Fibroblast of peridontal ligament (primary cell): ENCODE results near the gene C2orf72.
"Not testable (repeated sequence)": the region's sequence is repeated elsewhere in the genome, so short reads cannot be mapped to it uniquely, and the experiment has no call there.

ENCODE experiments used
- DNase-seq: peaks from one replicate; pipeline ENCODE4 v3.0.0-alpha.2; 2010; ENCODE audit errors: extremely low read depth

The C2orf72 gene

GRCh38 chr2:231015478-231015877 is 21.8 kb upstream of the C2orf72 start:
- no peak for DNase-seq

DNA sequence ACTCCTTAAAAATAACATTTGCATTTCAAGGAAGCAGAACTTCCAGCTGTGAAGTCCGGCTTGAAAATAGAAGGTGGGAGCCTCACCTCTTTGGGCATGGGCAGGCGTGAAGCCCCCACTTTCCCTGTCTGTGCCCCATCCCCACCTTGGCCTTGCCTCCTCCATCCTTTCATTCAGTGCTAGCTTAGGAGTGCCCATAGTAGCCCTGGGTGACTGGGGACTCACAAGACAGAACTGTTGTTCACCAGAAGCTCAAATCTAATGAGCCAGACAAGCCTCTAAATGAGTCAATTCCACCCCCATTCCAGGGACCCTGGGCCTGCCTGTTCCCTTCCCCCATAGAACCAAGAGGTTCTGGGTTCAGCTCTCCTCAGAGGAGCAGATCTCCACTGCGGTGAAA is 21.4 kb upstream of the C2orf72 start:
- no peak for DNase-seq

DNA sequence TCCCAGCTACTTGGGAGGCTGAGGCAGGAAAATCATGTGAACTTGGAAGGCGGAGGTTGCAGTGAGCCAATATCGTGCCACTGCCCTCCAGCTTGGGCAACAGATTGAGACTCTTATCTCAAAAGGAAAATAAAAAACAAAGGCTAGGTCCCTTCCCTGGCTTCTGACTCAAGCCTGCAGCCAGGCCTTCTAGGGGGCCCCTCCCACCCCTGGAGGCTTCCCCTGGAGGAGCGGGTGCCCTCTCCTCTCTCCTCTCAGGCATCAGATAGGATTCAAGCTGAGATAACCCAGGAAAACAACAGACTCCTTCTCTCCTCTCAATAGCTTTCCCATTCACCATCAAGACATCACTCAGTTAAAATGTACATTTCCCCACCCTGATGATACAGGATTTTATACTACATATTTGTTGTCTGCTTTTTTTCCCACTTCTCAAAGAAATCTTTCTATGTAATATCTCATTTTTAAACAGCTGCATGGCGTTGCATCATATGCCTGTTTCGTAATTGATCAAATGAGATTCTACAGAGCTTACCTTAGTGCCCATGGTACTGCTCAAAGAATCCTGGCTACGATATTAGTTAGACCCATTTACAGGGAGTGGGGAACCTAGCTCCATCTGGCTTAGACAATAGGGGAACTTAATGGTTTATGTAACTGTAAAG is 20.6 kb upstream of the C2orf72 start:
- DNase-seq, result peak; percentile 9

- DNase-seq, result no peak
Observed at GRCh38 chr2:231017231-231017598, 20.1 kb upstream of the C2orf72 start.

GRCh38 chr2:231018184-231018583 is 19.1 kb upstream of the C2orf72 start:
- DNase-seq, result no peak

GRCh38 chr2:231025059-231025458 is 12.3 kb upstream of the C2orf72 start:
- not testable (repeated sequence) for DNase-seq

GRCh38 chr2:231028889-231029288 is 8.4 kb upstream of the C2orf72 start:
- no peak for DNase-seq

GRCh38 chr2:231029563-231029962 is 7.8 kb upstream of the C2orf72 start:
- DNase-seq, result no peak

DNA sequence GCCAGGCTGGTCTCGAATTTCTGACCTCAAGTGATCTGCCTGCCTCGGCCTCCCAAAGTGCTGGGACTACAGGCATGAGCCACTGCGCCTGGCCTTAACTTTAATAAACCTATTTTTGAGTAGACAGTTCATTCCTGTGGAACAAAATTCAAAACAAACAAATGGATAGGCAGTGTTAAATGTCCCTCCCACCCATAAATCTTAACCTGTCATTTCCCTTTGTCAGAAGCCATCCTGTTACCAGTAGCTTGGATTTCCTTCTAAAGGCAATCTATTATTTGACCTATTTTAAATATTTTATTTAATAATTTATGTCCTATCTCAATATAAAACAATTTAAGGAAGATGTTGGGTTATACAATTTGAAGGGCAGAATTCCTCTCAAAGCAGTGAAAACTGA is 6.6 kb upstream of the C2orf72 start:
- DNase-seq, result no peak

- DNase-seq, result no peak
Observed at GRCh38 chr2:231032575-231033140, 4.7 kb upstream of the C2orf72 start.

- DNase-seq, result no peak
Observed at GRCh38 chr2:231033147-231034132, 3.9 kb upstream of the C2orf72 start.

DNA sequence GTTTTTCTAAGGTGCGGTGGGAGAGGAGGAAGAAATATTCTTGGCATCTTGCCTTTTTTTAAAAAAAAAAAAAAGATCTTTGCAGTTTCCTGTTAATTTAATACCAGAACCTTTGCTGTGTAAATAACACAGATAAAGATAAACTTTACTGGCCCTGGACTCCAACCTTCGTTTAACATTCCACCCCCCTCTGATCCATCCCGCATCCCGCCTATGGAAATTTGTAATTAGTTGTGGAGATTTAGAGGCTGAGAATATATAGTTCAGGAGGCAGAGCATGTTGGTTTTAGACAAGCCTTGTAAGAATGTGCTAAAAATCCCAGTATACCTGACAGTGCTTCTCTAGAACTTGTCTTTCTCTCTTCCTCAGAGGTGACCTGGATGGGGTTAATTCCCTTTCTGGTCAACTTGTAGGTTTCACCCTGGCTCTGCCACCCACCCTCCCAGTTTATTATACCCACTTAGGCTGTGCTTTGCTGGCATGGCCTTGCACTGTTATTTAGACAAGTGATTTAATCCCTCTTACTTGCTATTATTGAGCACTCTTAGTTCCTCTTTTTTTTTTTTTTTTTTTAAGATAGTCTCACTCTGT is 2.9 kb upstream of the C2orf72 start:
- no peak for DNase-seq

- DNase-seq, result no peak
Observed at GRCh38 chr2:231036131-231036530, 1.2 kb upstream of the C2orf72 start.

- no peak for DNase-seq
Observed at GRCh38 chr2:231036578-231037106, 681 bp upstream of the C2orf72 start.

DNA sequence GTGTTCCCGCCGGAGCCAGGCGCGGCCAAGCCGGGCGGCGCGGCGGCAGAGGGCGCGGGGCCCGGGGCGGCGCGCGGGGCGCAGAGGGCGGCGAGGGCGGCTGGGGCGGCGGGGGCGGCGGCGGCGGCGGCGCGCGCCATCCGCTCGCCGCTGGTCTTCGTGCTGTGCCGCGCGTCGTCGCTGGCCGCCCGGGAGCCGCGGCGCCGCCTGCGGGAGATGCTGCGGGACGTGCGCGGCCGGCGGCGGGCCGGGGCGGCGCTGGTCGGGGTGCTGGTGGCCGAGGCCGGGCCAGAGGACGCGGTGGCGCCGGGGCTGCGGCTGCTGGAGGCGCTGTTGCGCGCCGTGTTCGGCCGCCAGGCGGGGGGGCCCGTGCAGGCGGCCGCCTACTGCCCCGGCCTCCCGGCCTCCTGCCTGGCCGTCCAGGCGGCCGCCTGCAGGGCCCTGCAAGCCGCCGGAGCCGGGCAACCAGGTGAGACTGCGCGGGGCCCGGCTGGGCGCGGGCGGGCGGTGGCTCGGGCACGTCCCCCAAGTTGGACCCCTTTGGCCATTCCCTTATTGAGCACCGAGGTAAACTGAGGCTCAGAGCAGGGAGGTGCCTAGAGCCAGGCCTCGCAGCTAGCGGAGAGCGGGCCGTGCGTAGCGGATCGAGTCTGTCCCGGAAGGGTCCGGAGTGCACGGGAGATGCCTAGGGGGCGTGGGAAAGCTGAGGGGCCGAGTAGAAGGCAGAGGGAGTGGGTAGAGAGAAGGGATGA is 584 bp downstream of the C2orf72 start:
- no peak for DNase-seq

GRCh38 chr2:231038483-231039293 is 1.4 kb downstream of the C2orf72 start:
- no peak for DNase-seq

DNA sequence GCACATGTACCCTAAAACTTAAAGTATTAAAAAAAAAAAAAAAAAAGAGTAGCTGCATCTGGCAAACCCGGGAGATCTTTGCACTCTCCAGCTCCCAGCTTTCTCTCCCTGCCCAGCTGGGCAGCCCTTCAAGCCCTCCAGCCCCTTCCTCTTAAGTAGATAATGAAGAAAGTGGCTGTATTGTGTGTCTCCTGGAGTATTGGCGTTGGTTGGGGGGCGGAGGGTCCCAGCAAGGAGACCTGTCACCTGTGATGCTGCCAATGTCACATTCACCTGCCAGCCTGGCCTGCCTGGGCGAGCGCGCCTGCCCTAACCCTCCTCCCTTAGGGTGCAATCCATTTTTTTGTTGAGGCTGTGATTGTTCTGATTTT is 2.0 kb downstream of the C2orf72 start:
- no peak for DNase-seq

DNA sequence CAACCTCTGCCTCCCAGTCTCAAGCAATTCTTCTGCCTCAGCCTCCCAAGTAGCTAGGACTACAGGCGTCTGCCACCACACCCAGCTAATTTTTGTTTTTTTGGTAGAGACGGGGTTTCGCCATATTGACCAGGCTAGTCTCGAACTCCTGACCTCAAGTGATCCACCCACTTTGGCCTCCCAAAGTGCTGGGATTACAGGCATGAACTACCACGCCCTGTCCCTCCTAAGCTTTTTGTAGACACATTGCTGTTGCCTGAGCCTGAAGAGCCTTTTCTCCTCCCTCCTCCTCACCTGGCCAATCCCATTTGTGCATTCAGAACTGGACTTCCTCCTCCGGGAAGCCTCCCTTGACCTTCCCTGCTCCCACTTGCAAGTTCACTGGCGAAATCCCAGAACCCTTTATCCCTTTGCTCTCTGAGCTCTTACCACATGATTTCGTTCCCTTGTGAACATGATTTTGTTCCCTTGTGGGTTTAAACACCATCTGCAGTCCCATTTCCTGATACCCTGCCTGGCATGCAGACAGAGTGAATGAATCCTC is 2.6 kb downstream of the C2orf72 start:
- DNase-seq, result no peak

- DNase-seq, result no peak
Observed at GRCh38 chr2:231041061-231041689, 3.9 kb downstream of the C2orf72 start.

DNA sequence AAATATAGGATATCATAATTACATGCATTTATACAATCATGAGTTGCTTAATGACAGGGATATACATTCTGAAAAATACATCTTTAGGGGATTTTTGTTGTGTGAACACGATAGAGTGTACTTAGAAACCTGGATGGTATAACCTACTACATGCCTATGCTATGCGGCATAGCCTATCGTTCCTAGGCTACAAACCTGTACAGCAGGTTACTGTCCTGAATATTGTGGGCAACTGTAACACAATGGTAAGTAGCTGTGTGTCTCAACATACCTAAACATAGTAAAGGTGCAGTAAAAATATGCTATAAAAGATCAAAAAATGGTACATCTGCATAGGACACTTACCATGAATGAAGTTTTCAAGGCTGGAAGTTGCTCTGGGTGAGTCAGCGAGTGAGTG is 6.5 kb downstream of the C2orf72 start:
- no peak for DNase-seq
